ENCODE data around the gene ATP5PD.

- TF ChIP-seq CTCF (IDR thresholded peaks at IDR 0.05; ENCODE audit: low read length) (no peak), EZH2 (IDR thresholded peaks at IDR 0.05; ENCODE audit: borderline replicate concordance, low read length) (no peak)
These were observed 39.9 kb upstream of the ATP5PD start for GRCh38 chr17:75086496-75087181.

All from OCI-LY1 (cell line).